ENCODE measurements around the gene MAP3K7. TPM values are rescaled to one million over a fixed set of nuclear protein-coding genes. Genes with fewer than 3 reads are reported as not detected.

Gene MAP3K7
- total and polyA plus RNA-seq, 2 of the 8 experiments (the other 6 are each of a cell fraction or from before 2014, with no cell fraction given): 27.3 to 34.8 TPM

DNA sequence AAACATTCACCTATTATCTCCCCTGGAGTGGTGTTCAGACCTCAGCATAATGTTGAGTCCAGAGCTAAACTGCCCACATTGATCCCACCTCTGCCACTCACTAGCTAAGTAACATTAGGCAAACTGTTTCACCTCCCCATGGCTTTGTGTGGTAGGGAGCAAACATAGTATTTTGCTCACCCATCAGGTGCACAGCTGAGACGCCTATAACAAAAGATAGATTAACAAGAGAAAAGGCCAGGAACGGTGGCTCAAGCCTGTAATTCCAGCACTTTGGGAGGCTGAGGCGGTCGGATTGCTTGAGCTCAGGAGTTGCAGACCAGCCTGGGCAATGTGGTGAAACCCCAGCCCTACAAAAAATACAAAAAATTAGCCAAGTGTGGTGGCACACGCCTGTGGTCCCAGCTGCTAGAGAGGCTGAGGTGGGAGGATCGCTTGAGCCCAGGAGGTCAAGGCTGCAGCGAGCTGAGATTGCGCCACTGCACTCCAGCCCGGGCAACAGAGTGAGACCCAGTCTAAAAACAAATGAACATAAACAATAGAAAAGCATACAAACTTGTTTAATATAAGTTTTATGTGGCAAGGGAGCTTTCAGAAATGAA lies 91.6 kb downstream of the MAP3K7 start (continued):
- TF ChIP-seq, protein P1, sequence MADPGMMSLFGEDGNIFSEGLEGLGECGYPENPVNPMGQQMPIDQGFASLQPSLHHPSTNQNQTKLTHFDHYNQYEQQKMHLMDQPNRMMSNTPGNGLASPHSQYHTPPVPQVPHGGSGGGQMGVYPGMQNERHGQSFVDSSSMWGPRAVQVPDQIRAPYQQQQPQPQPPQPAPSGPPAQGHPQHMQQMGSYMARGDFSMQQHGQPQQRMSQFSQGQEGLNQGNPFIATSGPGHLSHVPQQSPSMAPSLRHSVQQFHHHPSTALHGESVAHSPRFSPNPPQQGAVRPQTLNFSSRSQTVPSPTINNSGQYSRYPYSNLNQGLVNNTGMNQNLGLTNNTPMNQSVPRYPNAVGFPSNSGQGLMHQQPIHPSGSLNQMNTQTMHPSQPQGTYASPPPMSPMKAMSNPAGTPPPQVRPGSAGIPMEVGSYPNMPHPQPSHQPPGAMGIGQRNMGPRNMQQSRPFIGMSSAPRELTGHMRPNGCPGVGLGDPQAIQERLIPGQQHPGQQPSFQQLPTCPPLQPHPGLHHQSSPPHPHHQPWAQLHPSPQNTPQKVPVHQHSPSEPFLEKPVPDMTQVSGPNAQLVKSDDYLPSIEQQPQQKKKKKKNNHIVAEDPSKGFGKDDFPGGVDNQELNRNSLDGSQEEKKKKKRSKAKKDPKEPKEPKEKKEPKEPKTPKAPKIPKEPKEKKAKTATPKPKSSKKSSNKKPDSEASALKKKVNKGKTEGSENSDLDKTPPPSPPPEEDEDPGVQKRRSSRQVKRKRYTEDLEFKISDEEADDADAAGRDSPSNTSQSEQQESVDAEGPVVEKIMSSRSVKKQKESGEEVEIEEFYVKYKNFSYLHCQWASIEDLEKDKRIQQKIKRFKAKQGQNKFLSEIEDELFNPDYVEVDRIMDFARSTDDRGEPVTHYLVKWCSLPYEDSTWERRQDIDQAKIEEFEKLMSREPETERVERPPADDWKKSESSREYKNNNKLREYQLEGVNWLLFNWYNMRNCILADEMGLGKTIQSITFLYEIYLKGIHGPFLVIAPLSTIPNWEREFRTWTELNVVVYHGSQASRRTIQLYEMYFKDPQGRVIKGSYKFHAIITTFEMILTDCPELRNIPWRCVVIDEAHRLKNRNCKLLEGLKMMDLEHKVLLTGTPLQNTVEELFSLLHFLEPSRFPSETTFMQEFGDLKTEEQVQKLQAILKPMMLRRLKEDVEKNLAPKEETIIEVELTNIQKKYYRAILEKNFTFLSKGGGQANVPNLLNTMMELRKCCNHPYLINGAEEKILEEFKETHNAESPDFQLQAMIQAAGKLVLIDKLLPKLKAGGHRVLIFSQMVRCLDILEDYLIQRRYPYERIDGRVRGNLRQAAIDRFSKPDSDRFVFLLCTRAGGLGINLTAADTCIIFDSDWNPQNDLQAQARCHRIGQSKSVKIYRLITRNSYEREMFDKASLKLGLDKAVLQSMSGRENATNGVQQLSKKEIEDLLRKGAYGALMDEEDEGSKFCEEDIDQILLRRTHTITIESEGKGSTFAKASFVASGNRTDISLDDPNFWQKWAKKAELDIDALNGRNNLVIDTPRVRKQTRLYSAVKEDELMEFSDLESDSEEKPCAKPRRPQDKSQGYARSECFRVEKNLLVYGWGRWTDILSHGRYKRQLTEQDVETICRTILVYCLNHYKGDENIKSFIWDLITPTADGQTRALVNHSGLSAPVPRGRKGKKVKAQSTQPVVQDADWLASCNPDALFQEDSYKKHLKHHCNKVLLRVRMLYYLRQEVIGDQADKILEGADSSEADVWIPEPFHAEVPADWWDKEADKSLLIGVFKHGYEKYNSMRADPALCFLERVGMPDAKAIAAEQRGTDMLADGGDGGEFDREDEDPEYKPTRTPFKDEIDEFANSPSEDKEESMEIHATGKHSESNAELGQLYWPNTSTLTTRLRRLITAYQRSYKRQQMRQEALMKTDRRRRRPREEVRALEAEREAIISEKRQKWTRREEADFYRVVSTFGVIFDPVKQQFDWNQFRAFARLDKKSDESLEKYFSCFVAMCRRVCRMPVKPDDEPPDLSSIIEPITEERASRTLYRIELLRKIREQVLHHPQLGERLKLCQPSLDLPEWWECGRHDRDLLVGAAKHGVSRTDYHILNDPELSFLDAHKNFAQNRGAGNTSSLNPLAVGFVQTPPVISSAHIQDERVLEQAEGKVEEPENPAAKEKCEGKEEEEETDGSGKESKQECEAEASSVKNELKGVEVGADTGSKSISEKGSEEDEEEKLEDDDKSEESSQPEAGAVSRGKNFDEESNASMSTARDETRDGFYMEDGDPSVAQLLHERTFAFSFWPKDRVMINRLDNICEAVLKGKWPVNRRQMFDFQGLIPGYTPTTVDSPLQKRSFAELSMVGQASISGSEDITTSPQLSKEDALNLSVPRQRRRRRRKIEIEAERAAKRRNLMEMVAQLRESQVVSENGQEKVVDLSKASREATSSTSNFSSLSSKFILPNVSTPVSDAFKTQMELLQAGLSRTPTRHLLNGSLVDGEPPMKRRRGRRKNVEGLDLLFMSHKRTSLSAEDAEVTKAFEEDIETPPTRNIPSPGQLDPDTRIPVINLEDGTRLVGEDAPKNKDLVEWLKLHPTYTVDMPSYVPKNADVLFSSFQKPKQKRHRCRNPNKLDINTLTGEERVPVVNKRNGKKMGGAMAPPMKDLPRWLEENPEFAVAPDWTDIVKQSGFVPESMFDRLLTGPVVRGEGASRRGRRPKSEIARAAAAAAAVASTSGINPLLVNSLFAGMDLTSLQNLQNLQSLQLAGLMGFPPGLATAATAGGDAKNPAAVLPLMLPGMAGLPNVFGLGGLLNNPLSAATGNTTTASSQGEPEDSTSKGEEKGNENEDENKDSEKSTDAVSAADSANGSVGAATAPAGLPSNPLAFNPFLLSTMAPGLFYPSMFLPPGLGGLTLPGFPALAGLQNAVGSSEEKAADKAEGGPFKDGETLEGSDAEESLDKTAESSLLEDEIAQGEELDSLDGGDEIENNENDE (IDR thresholded peaks at IDR 0.05; ENCODE audit: insufficient replicate concordance, low read length): no peak
- TF ChIP-seq, protein P2, sequence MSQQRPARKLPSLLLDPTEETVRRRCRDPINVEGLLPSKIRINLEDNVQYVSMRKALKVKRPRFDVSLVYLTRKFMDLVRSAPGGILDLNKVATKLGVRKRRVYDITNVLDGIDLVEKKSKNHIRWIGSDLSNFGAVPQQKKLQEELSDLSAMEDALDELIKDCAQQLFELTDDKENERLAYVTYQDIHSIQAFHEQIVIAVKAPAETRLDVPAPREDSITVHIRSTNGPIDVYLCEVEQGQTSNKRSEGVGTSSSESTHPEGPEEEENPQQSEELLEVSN (IDR thresholded peaks at IDR 0.05): no peak
- no peak for TF ChIP-seq SAP30 (IDR thresholded peaks at IDR 0.05; ENCODE audit: insufficient read depth, insufficient replicate concordance, low read length)
- TF ChIP-seq GABPA (IDR thresholded peaks at IDR 0.05; ENCODE audit: borderline replicate concordance, insufficient read depth, low read length): no peak
- TF ChIP-seq EP300 (IDR thresholded peaks at IDR 0.05; ENCODE audit: borderline replicate concordance in 1 of 2, low read depth in 2 of 2, low read length in 2 of 2): no peak
- no peak for TF ChIP-seq POU5F1 (IDR thresholded peaks at IDR 0.05; ENCODE audit: low read depth, low read length)
- TF ChIP-seq, protein P3, sequence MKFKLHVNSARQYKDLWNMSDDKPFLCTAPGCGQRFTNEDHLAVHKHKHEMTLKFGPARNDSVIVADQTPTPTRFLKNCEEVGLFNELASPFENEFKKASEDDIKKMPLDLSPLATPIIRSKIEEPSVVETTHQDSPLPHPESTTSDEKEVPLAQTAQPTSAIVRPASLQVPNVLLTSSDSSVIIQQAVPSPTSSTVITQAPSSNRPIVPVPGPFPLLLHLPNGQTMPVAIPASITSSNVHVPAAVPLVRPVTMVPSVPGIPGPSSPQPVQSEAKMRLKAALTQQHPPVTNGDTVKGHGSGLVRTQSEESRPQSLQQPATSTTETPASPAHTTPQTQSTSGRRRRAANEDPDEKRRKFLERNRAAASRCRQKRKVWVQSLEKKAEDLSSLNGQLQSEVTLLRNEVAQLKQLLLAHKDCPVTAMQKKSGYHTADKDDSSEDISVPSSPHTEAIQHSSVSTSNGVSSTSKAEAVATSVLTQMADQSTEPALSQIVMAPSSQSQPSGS (IDR thresholded peaks at IDR 0.05; ENCODE audit: low read length): peak; percentile 58; the same call in 1 of the 2 replicates

Measured in H1 (cell line).